Rectal smooth muscle tissue (tissue), 1 donor: ENCODE measurements around the gene SERPINA3.
"Not testable (repeated sequence)": the region's sequence is repeated elsewhere in the genome, so short reads cannot be mapped to it uniquely, and the experiment has no call there.

ENCODE experiments used
- H3K27ac ChIP-seq: one replicate; pipeline ENCODE4 v1.7.0; 2013; ENCODE audit warnings: low read depth, low read length, inconsistent platforms
- H3K27me3 ChIP-seq: one replicate; pipeline ENCODE4 v1.7.0; 2013; ENCODE audit warnings: low read length; ENCODE audit not compliant: control insufficient read depth, insufficient read depth
- H3K36me3 ChIP-seq: one replicate; pipeline ENCODE4 v1.7.0; 2013; ENCODE audit warnings: low read length; ENCODE audit not compliant: control insufficient read depth, insufficient read depth
- H3K4me1 ChIP-seq: one replicate; pipeline ENCODE4 v1.7.0; 2013; ENCODE audit warnings: low read length; ENCODE audit not compliant: control insufficient read depth, insufficient read depth
- H3K4me3 ChIP-seq: one replicate; pipeline ENCODE4 v1.7.0; 2013; ENCODE audit warnings: low read length
- H3K9ac ChIP-seq: one replicate; pipeline ENCODE4 v1.7.0; 2013; ENCODE audit warnings: low read length

SERPINA3 gene

DNA sequence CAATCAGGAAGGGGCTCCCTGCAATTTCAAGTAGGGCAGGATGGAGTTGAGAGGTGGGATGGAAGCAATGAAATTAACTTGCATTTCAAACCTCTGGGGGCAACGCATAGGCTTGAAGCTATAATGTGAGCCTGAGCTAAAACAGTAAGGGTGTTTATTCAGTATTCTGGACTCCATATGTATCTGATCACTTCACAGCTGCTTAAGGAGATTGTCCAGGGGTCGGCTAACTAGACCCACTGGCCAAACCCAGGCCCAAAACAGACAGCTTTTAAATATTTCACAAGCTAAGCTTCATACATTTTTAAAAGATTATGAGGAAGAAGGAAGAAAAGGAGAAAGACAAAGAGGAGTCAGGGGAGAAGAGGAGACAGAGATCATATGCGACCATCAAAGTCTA is 6.8 kb upstream of the SERPINA3 start:
- H3K27me3 ChIP-seq = peaks cover 1% of the 10 kb centered on the region
- H3K36me3 ChIP-seq = no peaks in the 10 kb centered on the region
- no peak overlapping the region for H3K9ac ChIP-seq
- H3K4me1 ChIP-seq = peaks cover 7% of the 10 kb centered on the region
- H3K4me3 ChIP-seq = no peak overlapping the region
- H3K27ac ChIP-seq = no peak overlapping the region

DNA sequence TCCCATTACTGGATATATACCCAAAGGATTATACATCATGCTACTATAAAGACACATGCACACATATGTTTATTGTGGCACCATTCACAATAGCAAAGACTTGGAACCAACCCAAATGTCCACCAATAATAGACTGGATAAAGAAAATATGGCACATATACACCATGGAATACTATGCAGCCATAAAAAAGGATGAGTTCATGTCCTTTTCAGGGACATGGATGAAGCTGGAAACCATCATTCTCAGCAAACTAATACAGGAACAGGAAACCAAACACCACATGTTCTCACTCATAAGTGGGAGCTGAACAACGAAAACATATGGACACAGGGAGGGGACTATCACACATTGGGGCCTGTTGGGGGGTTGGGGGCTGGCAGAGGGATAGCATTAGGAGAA is 3.2 kb upstream of the SERPINA3 start:
- not testable (repeated sequence) for H3K4me3 ChIP-seq, H3K9ac ChIP-seq, H3K27me3 ChIP-seq, H3K4me1 ChIP-seq, H3K27ac ChIP-seq, H3K36me3 ChIP-seq

DNA sequence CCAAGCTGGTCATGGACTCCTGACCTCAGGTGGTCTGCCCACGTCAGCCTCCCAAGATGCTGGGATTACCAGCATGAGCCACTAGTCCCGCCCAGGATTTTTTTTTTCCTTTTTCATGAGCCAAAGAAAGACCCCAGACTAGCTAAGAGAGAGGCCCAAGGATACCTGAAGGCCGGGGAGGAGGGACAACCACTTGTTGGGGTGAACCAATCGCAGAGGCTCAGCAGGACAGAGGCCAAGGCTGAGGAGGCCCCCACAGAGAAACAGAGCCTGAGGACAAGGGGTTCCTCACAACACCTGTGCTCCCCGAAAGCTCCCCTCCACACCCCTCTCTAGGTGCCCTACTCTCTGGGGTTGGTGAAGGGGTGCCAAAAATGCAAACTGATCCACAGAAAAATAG is 1.0 kb upstream of the SERPINA3 start:
- H3K9ac ChIP-seq = no peak overlapping the region
- H3K36me3 ChIP-seq = no peaks in the 10 kb centered on the region
- no peak overlapping the region for H3K4me3 ChIP-seq
- H3K4me1 ChIP-seq = no peaks in the 10 kb centered on the region
- no peak overlapping the region for H3K27ac ChIP-seq
- peaks cover 1% of the 10 kb centered on the region for H3K27me3 ChIP-seq

DNA sequence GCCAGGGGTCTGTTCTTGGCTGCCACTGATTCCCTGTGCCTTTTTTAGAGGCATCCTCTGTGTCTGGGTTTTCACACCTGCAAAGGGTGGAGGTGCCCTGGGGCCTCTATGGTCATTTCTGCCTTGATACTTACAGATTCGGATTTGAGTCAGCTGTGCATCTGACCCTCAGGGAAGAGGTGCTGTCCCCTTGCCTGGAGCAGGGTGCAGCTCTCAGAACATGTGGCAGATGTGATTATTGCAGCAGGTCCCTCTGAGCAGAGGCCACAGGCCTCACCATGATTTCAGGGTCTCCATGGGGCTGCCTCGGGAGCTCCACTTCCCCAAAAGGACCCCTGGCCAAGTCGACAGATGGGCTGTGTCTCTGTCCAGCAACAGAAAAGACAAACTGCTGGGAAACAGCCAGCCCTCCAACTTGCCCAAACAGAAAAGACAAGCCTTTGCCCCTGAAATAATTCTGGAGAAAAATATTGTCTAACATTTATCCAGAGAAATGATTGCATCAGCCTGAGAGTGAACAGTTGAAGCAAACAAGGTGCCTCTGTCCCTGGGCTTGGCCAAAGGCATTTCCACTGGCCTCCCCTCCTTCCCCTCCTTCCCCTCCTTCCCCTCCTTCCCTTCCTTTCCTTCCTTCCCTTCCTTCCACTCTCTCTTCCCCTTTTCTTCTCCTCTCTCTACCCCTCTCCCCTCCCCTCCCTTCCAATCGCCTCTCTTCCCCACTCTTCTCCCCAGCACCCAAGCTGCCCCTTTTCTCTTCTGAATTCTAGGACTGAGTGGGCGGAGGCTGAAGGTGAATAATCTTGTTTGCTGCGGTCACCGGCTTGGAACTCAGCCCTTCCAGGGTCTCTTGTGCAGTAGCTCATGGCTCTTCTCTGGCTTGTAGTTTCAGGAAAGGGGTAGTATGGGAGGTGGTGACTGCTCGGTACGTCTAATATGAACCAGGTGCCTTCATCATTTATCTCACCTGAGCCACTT is 676 bp downstream of the SERPINA3 start:
- H3K4me3 ChIP-seq = no peak overlapping the region
- H3K27me3 ChIP-seq = no peaks in the 10 kb centered on the region
- no peaks in the 10 kb centered on the region for H3K4me1 ChIP-seq
- no peaks in the 10 kb centered on the region for H3K36me3 ChIP-seq
- peak overlapping the region; percentile 4 for H3K27ac ChIP-seq
- H3K9ac ChIP-seq = no peak overlapping the region

DNA sequence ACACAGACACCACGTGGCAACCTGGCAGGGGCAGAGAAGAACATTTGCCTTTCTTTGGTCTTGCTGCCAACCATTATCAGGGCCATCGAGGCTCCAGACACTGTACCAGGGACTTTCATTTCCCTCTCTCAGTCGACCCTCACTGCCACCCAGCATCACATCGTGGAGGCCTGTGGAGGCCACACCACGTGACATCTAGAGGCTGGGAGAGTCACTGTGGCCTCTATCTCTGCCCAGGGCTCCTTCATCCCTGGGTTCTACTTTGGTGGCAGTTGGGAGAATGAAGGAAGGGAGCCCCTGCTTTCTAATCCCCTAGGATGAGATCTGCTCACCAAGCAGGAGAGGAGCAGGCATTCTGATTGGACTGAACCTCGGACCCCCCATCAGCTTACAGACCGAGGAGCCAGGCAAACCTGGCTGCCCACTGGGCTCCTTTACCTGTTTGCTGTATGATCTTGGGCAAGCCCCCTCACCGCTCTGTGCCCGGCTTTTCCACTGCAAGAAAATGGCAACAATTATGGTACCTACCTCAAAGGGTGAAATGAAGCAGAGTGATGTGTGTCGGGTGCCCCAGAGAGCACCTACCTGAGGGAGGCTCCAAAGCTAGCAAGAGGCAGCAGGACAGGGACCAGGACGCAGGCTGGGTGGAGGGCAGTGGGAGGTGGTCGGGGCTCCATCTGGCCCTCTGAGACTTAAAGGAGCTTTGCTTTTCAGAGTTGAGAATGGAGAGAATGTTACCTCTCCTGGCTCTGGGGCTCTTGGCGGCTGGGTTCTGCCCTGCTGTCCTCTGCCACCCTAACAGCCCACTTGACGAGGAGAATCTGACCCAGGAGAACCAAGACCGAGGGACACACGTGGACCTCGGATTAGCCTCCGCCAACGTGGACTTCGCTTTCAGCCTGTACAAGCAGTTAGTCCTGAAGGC is 1.8 kb downstream of the SERPINA3 start:
- Histone ChIP-seq H3K27me3 (no peaks in the 10 kb centered on the region), H3K9ac (no peak overlapping the region), H3K36me3 (no peaks in the 10 kb centered on the region), H3K4me1 (no peaks in the 10 kb centered on the region), H3K27ac (no peak overlapping the region), H3K4me3 (no peak overlapping the region)

DNA sequence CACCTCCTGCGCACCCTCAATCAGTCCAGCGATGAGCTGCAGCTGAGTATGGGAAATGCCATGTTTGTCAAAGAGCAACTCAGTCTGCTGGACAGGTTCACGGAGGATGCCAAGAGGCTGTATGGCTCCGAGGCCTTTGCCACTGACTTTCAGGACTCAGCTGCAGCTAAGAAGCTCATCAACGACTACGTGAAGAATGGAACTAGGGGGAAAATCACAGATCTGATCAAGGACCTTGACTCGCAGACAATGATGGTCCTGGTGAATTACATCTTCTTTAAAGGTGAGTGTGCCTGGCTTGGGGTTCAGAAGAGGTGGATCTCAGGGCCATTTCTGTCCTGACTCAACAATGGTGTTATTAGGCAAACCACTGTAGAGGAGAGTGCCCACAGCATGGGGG is 2.6 kb downstream of the SERPINA3 start:
- no peaks in the 10 kb centered on the region for H3K27me3 ChIP-seq
- H3K36me3 ChIP-seq = no peaks in the 10 kb centered on the region
- H3K4me1 ChIP-seq = no peaks in the 10 kb centered on the region
- H3K27ac ChIP-seq = no peak overlapping the region
- H3K9ac ChIP-seq = no peak overlapping the region
- no peak overlapping the region for H3K4me3 ChIP-seq

DNA sequence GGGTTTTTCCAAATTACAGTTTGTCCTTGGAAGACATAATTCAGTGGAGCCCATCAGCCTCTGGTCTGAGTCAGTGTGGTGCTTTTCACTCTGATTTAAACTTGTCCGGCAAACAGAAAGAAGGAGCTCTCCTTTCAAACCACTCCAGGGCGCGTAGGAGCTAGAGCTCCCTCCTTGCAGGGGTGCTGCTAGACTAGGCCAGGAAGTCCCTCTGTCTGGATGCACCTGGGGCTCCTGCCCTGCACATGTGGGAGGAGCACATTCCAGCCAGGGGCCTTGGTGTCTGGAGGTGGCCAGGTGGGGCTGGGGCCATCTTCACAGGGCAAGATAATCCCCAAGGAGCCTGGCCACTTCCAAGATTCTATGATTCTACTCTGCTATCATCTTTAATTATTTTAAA is 3.1 kb downstream of the SERPINA3 start:
- Histone ChIP-seq H3K36me3 (no peaks in the 10 kb centered on the region), H3K27ac (no peak overlapping the region), H3K27me3 (no peaks in the 10 kb centered on the region), H3K9ac (no peak overlapping the region), H3K4me3 (no peak overlapping the region), H3K4me1 (no peaks in the 10 kb centered on the region)

DNA sequence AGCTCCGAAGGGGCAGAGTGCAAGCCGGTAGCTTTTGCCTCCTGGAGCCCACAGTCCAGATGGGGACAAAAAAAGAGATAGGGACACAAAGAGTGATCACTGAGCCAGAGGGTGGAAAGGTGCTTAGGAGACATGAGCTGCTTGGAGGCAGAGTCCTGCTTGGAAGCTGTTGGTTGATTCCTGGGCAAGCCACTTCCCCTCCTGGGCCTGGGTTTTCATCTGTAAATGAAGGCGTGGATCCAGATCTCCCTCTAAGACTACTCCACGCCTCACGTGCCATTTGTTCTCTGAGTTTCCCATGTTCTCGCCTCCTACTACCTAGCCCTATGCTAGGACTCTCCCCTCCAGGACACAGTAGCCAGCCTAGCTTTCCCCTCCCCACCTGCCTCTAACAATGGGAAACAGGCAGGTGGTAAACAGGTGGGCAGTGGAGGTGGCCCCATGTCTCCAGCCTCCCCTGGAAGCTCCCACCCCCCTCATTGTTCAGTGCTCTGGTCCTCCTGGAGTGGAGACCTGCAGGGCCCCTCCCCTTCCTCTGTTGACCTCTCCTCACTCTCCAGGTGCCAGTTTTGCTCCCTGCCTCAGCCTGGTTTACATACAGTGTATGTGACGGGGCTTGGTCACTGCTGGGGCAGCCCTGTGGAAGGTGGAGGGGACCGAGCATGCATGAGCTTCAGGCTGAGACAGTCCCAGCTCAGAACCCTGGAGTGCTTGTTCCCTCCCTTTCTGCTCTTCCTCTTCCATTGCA is 3.8 kb downstream of the SERPINA3 start:
- Histone ChIP-seq H3K4me1 (no peaks in the 10 kb centered on the region), H3K27me3 (no peaks in the 10 kb centered on the region), H3K27ac (no peak overlapping the region), H3K9ac (no peak overlapping the region), H3K36me3 (no peaks in the 10 kb centered on the region), H3K4me3 (no peak overlapping the region)

DNA sequence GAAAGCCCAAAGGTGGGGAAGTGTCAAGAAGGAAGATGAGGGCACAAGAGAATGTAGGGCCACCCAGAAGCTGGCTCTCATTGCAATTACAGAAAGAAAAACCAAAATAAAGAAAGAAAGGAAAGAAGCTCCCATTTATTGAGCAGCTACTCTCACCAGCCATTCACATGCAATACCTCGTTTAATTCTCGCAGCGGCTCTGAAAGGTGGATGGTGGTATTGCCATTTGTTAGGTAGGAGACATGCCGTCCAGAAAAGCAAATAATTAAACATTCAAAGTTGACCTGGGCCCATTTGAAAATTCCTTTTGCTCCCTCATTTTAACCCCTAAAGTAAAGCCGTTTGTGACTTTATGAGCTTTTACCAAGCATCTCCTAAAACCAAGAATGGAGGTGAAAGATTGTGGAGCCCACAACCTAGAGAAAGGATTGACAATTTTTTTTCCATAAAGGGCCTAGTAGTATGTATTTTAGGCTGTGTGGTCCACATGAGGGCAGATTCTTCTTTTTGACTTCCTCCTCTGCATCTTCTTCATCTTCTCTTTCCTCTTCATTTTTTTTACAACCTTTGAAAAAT is 5.3 kb downstream of the SERPINA3 start:
- no peaks in the 10 kb centered on the region for H3K27me3 ChIP-seq
- H3K36me3 ChIP-seq = no peaks in the 10 kb centered on the region
- no peak overlapping the region for H3K27ac ChIP-seq
- no peak overlapping the region for H3K9ac ChIP-seq
- no peaks in the 10 kb centered on the region for H3K4me1 ChIP-seq
- no peak overlapping the region for H3K4me3 ChIP-seq

DNA sequence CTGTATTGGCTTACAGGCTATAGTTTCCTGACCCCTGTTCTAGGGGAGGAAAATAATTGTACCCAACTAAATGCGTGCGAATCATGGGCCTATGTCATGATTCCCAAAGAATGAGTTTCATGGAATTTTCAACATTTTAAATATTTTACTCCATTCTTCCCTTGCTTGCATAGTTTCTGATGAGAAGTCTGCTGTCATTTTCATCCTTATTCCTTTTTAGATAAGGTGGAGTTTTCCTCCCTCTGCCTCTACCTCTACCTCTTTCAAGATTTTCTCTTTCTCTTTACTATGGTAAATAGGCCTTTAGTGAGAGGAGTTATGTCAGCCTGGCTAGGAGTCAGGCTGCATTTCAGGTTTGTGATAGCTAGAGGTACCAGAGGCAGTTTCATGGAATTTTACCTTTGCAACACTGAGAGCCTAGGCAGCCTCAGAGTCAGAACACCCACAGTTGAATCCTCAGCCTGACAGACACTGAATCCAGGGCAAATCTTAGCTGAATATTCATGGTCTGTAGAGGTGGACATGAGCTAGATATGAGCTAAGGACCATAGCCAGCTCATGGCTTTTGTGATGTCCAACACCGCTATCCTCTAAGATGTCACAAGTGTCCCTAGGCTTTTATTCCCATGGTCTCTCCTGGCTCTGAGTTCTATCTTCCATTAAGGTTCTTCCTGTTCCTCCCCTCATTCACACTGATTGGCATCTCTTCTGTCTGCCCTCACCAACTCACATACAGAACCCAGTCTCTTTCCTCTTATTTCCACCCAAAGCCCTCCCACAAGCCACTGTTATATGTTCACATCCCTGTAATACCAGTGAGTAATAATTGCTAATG is 6.0 kb downstream of the SERPINA3 start:
- no peak overlapping the region for H3K9ac ChIP-seq
- H3K36me3 ChIP-seq = no peaks in the 10 kb centered on the region
- H3K27me3 ChIP-seq = no peaks in the 10 kb centered on the region
- H3K27ac ChIP-seq = no peak overlapping the region
- no peaks in the 10 kb centered on the region for H3K4me1 ChIP-seq
- H3K4me3 ChIP-seq = no peak overlapping the region

DNA sequence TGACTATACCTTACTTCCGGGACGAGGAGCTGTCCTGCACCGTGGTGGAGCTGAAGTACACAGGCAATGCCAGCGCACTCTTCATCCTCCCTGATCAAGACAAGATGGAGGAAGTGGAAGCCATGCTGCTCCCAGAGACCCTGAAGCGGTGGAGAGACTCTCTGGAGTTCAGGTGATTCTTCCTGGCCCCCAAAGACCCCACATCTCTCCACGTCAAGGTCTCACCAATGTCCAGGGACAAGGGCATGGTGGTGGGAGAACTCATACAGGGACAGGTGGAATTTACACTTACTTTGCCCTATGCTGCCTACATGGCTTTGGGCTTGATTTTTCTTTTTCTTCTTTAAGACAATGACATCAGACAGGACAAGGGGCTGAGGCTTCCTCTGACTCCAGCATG is 7.1 kb downstream of the SERPINA3 start:
- no peaks in the 10 kb centered on the region for H3K36me3 ChIP-seq
- no peak overlapping the region for H3K27ac ChIP-seq
- H3K9ac ChIP-seq = no peak overlapping the region
- no peak overlapping the region for H3K4me3 ChIP-seq
- H3K4me1 ChIP-seq = no peaks in the 10 kb centered on the region
- no peaks in the 10 kb centered on the region for H3K27me3 ChIP-seq
